Measurements from ENCODE around the gene G6PC1. TPM values are rescaled to one million over a fixed set of nuclear protein-coding genes. Genes with fewer than 3 reads are reported as not detected.

G6PC1 gene
- total and polyA plus RNA-seq, 2 of the 13 experiments (the other 11 are each of a cell fraction or from before 2014, with no cell fraction given): 1.7 to 37.9 TPM

GRCh38 chr17:42866631-42867575, 33.7 kb upstream of the G6PC1 start (continued):
- TF ChIP-seq ZBTB8A (CRISPR knock-in tag; IDR thresholded peaks at IDR 0.05; ENCODE audit: borderline replicate concordance, low read depth) (no peak), MTA1 (CRISPR knock-in tag; IDR thresholded peaks at IDR 0.05; ENCODE audit: borderline replicate concordance) (peak; percentile 67), NR2F6 (IDR thresholded peaks at IDR 0.05) (peak; percentile 99), NR2F6 (CRISPR knock-in tag; IDR thresholded peaks at IDR 0.05) (peak; percentile 98), ZNF597 (CRISPR knock-in tag; IDR thresholded peaks at IDR 0.05) (no peak), BCLAF1 (IDR thresholded peaks at IDR 0.05) (no peak), HMGXB3 (CRISPR knock-in tag; IDR thresholded peaks at IDR 0.05; ENCODE audit: borderline replicate concordance) (no peak), MAX (IDR thresholded peaks at IDR 0.05) (peak; percentile 50), NFYC (CRISPR knock-in tag; IDR thresholded peaks at IDR 0.05) (no peak), NR2F1 (CRISPR knock-in tag; IDR thresholded peaks at IDR 0.05) (peak; percentile 74 to 94; a peak in 3 of 4 replicates), MLLT10 (CRISPR knock-in tag; IDR thresholded peaks at IDR 0.05) (no peak), CBX2 (IDR thresholded peaks at IDR 0.05; ENCODE audit: low read depth, low read length) (no peak), CBX2 (CRISPR knock-in tag; IDR thresholded peaks at IDR 0.05; ENCODE audit: low read depth) (no peak), ZNF251 (CRISPR knock-in tag; IDR thresholded peaks at IDR 0.05) (no peak), NR2F2 (IDR thresholded peaks at IDR 0.05; ENCODE audit: borderline replicate concordance, low read depth) (peak; percentile 99), CHD2 (IDR thresholded peaks at IDR 0.05; ENCODE audit: low read depth, low read length) (no peak), GLI4 (CRISPR knock-in tag; IDR thresholded peaks at IDR 0.05; ENCODE audit: borderline replicate concordance) (no peak), PLSCR1 (CRISPR knock-in tag; IDR thresholded peaks at IDR 0.05; ENCODE audit: borderline replicate concordance) (no peak)

All from HepG2 (cell line).